AG09309 (cell line): Measurements from ENCODE around the gene GPATCH4.

Experiments used
- DNase-seq: peaks from one replicate; pipeline ENCODE4 v3.0.0-alpha.2; 2010; ENCODE audit warnings: low read depth
- H3K4me3 ChIP-seq: 2 replicates; pipeline ENCODE4 v1.5.1; 2011; ENCODE audit warnings: mild to moderate bottlenecking, low read depth, low read length, moderate library complexity; ENCODE audit not compliant: control insufficient read depth
- TF ChIP-seq, protein P1 (sequence below): IDR thresholded peaks from 2 replicates; pipeline ENCODE4 v1.5.1; 2011; ENCODE audit warnings: mild to moderate bottlenecking, low read depth, low read length, inconsistent platforms; ENCODE audit not compliant: insufficient read depth, control insufficient read depth; ENCODE audit errors: missing control alignments

GPATCH4 gene

DNA sequence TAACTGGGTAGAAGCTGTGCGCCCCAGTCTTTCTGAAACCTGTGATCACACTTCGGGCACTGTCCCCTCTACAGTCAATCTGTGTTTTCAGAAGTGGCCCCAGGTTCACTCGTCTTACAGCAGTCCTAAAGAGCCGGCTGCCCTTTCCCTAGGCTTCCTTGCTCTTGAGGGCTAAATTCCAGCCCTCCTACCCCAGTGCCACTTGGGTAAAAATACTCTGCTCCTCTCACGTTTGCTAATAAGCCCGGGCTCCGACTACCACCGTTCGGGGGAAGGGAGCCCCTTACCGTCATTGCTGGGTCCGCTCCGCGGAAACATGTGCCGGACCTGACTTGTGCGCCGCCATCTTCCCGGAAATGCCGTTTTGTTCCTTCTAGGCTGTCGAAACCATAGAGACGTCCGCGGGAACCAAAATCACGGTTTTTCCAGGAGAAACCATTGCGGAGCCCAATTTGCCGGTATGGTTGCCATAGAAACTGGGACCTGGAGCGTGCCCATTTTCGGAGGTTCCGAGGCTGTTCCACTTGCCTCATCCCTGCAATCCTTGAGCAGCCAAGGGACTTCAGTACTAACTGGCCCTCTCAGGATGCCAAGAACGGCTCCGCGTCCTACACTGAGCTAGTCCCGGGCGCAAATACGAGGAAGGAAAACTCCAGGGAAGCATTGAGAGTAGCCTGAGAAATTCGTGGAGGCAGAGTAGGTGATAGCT, at the start of gene GPATCH4:
Gene GPATCH4, minus strand, starts transcription at position 358 of the 709 bp plus-strand sequence.
- DNase-seq, result peak; percentile 76
- TF ChIP-seq, protein P1, sequence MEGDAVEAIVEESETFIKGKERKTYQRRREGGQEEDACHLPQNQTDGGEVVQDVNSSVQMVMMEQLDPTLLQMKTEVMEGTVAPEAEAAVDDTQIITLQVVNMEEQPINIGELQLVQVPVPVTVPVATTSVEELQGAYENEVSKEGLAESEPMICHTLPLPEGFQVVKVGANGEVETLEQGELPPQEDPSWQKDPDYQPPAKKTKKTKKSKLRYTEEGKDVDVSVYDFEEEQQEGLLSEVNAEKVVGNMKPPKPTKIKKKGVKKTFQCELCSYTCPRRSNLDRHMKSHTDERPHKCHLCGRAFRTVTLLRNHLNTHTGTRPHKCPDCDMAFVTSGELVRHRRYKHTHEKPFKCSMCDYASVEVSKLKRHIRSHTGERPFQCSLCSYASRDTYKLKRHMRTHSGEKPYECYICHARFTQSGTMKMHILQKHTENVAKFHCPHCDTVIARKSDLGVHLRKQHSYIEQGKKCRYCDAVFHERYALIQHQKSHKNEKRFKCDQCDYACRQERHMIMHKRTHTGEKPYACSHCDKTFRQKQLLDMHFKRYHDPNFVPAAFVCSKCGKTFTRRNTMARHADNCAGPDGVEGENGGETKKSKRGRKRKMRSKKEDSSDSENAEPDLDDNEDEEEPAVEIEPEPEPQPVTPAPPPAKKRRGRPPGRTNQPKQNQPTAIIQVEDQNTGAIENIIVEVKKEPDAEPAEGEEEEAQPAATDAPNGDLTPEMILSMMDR, result no peak
- peak within 1 kb of the TSS; percentile 60 for H3K4me3 ChIP-seq

DNA sequence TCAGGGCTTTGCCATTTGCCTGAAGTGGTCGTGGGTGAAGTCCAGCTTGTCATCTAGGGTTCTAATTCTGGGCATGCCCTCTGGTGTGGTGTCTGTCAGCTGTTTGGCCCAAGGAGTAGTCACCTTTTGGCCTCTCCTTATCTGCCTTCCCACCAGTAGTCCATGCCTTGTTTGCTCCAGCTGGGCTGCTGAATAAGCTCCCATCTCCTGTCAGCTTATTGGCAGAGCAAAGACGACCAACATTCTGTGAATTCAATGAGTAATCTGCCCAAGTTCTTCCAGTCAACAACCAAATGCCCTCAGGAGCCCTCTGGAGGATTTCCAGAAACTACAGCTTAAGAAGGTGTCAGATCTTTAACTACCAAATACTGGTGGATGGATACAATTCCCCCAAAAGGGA, 47.7 kb upstream of the GPATCH4 start:
- TF ChIP-seq, protein P1, result no peak
- H3K4me3 ChIP-seq, result no peak overlapping the region
- DNase-seq, result no peak

DNA sequence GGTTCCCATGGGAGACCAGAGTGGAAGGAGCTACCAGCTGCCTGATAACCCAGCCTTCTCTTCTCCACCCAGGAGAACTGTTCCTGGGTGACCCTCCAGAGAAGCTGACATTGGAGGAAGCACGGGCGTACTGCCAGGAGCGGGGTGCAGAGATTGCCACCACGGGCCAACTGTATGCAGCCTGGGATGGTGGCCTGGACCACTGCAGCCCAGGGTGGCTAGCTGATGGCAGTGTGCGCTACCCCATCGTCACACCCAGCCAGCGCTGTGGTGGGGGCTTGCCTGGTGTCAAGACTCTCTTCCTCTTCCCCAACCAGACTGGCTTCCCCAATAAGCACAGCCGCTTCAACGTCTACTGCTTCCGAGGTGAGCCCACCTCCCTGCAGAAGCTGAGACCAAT, 47.2 kb upstream of the GPATCH4 start:
- DNase-seq, result no peak
- H3K4me3 ChIP-seq, result no peak overlapping the region
- TF ChIP-seq, protein P1, result no peak

DNA sequence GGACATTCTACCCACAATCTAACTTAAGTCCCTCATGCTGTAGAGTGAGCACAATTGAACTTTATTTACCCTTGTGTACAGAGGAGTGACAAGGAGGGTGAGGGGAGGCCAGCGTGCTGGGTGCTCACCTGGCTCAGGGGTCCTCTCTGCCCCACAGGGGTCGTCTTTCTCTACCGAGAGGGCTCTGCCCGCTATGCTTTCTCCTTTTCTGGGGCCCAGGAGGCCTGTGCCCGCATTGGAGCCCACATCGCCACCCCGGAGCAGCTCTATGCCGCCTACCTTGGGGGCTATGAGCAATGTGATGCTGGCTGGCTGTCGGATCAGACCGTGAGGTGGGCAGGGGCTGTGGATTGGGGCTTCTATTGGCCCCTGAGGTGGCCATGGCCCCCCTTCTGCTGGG, 46.1 kb upstream of the GPATCH4 start:
- no peak for DNase-seq
- H3K4me3 ChIP-seq, result no peak overlapping the region
- TF ChIP-seq, protein P1, result no peak

DNA sequence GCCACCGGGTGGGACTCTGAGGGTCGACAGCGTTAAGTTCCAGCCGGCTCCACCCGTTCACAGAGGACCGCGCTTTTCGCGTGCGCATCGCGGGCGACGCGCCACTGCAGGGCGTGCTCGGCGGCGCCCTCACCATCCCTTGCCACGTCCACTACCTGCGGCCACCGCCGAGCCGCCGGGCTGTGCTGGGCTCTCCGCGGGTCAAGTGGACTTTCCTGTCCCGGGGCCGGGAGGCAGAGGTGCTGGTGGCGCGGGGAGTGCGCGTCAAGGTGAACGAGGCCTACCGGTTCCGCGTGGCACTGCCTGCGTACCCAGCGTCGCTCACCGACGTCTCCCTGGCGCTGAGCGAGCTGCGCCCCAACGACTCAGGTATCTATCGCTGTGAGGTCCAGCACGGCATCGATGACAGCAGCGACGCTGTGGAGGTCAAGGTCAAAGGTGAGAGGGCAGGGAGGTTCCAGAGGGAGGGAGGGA, 45.5 kb upstream of the GPATCH4 start:
- no peak for DNase-seq
- TF ChIP-seq, protein P1, result no peak
- no peak overlapping the region for H3K4me3 ChIP-seq

DNA sequence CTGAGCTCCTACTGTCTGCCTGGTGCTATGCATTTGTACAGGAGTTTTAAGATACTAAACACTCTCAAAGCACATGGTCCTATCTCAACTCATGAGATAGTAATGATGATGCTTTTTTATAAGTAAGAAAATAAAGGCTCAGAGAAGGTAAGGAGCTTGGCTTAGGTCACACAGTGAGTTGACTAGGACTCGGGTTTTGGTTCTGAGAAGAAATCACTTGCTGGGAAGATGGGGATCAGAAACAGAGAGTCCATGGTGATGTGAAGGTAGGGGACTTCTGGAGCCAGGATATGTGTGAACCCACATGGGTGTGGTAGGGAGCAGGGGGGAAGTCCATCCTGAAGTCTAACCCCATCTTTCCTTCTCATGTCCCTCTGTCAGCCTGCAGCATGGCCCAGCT, 44.4 kb upstream of the GPATCH4 start:
- H3K4me3 ChIP-seq, result no peak overlapping the region
- TF ChIP-seq, protein P1, result no peak
- no peak for DNase-seq

DNA sequence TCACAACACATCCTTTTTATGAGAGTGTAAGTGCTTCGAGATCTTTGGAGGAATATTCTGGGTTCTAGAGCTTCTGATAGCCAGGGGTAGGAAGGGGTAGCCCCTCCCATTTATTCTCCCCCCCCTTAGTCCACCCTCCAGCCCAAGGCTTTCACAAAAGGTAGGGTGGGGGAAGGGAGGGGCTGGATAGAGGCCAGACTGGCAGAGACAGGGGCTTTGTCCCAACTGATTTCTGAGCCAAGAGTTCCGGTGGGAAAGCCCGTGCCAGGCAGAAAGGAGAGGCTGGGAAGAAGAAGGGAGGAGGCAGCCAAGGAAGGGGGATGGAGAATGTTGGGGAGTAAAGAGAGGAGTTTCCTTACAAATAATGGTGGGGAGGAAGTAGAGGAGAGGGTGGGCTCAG, 43.8 kb upstream of the GPATCH4 start:
- no peak for DNase-seq
- TF ChIP-seq, protein P1, result no peak
- H3K4me3 ChIP-seq, result no peak overlapping the region
